ENCODE measurements around the gene MEIG1. TPM values are rescaled to one million over a fixed set of nuclear protein-coding genes. Genes with fewer than 3 reads are reported as not detected.
"Not testable (repeated sequence)": the region's sequence is repeated elsewhere in the genome, so short reads cannot be mapped to it uniquely, and the experiment has no call there.

MEIG1 gene
- total RNA-seq, 2 experiments from 2014 or later, result 0.75 to 1.3 TPM

DNA sequence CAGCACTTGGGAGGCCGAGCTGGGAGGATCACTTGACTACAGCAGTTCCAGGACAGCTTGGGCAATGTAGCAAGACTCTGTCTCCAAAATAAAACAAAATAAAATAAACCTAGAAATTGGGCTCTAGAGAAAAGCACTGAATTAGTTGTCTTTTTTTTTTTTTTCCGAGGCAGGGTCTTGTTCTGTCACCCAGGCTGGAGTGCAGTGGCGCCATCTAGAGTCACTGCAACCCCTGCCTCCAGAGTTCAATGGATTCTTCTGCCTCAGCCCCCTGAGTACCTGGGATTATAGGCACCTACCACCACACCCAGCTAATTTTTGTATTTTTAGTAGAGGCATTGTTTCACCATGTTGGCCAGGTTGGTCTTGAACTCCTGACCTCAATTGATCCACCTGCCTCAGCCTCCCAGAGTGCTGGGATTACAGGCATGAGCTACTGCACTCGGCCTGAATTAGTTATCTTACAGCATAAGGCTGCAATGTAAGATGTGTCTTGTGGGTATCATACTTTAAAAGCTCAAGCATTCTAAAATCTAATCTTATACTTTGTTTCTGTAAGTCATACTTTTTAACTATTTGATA lies 12.8 kb downstream of the MEIG1 start:
- Mint-ChIP-seq H3K27ac (no peak overlapping the region), H3K4me1 (peaks cover 6% of the 10 kb centered on the region), H3K9me3 (no peaks in the 10 kb centered on the region), H3K4me3 (no peak overlapping the region), H3K27me3 (peaks cover 4% of the 10 kb centered on the region), H3K36me3 (ENCODE audit: low read depth) (no peaks in the 10 kb centered on the region)
- ChIA-PET POLR2A (interaction anchor here (1.1 to 1.3 kb wide), 2 partner anchors 11 to 19 kb away, joined by 4 to 7 read pairs; partner anchors contain the start of gene DCLRE1C), CTCF (interaction anchor here (1.0 to 1.9 kb wide), 6 partner anchors 13 to 134 kb away, joined by 3 to 8 read pairs (median 6); partner anchors contain the start of genes DCLRE1C and MEIG1)
- DNase-seq, result peak; percentile 55

DNA sequence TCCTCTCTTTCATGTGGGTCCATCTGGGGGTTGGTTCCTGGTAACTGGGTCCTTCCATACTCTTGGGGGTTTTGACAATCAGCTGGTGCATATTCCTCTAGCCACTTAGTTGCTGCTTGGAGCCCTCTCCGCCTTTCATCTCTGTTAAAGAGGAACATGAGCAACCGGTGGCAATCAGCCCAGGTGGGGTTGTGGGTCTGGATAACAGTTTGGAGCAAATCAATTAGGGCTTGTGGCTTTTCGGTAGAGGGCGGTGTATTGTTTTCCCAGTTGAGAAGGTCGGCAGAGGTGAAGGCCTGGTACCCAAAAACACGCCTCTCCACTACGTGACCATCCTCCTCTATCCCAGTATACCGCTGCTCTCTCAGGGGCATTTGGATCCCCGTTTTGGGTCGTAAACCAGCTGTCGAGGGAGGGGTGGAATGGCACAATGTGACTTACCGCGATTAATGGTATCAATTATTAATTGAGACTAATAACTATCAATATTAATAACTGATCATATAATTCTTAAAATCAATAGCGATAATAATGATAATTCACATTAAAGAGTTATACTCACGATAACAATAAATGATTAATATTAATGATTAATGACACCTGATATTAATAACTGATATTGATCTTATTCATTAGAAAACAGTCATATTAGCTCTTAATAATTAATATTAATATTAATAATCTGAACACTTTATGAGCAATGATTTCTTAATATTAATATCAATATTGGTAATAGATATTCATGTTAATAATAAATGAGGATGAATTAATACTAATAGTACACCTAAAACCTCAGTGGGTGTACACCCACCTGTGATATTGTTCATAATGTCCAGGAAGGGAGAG lies 15.2 kb downstream of the MEIG1 start:
- CTCF ChIA-PET, result interaction anchor here (0.9 kb wide), 1 partner anchor 131 kb away, joined by 3 read pairs; no protein-coding TSS in a partner anchor
- POLR2A ChIA-PET, H3K4me1 Mint-ChIP-seq: not testable (repeated sequence)

DNA sequence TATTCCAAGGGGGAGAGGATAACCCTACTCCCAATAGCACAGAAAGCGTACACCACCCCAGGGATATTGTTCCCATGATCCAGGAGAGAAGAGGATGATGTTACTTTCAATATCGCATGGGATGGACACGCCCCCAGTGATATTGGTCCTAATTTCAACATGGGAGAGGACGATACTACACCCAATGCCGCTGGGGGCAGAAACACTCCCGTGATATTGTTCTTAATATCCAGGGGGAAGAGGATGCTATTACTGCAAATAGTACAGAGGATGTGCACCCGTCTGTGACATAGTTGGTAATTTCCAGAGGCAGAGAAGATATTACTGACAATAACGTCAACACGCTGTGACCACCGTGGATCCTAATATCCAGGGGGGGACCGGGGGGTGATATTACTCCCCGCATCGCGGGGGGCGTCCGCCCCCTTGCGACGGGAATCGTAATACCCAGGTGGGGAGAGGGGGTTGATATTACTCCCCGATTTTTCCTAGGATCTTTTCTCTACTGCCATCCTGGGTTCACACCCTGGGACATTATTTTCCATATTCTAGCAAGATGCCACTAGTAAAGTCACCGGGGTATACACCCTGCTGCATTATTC lies 16.6 kb downstream of the MEIG1 start:
- no peaks in the 10 kb centered on the region for H3K9me3 Mint-ChIP-seq
- H3K27me3 Mint-ChIP-seq, result peaks cover 3% of the 10 kb centered on the region
- ChIA-PET CTCF (no interaction called here), POLR2A (no interaction called here)
- H3K4me1 Mint-ChIP-seq, result no peaks in the 10 kb centered on the region
- no peaks in the 10 kb centered on the region for H3K36me3 Mint-ChIP-seq (ENCODE audit: low read depth)
- H3K4me3 Mint-ChIP-seq, result no peak overlapping the region
- no peak overlapping the region for H3K27ac Mint-ChIP-seq
- no peak for DNase-seq

More for the DNA sequence above, 15.2 kb downstream of the MEIG1 start:
- DNase-seq; H3K9me3 Mint-ChIP-seq; H3K27me3 Mint-ChIP-seq; H3K27ac Mint-ChIP-seq; H3K4me3 Mint-ChIP-seq; H3K36me3 Mint-ChIP-seq (ENCODE audit: low read depth): not testable (repeated sequence)

DNA sequence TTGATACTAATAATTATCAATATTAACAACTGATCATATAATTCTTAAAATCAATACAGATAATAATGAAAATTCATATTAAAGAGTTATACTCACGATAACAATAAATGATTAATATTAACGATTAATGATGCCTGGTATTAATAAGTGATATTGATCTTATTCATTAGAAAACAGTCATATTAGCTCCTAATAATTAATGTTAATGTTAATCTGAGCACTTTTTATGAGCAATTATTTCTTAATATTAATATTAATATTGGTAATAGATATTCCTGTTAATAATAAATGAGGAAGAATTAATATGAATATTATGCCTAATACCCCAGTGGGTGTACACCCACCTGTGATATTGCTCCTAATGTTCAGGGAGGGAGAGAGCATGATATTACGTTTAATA lies 23.6 kb downstream of the MEIG1 start:
- no peak for DNase-seq
- H3K4me1 Mint-ChIP-seq, result no peaks in the 10 kb centered on the region
- H3K4me3 Mint-ChIP-seq, result no peak overlapping the region
- H3K36me3 Mint-ChIP-seq (ENCODE audit: low read depth), result no peaks in the 10 kb centered on the region
- ChIA-PET CTCF (no interaction called here), POLR2A (no interaction called here)
- H3K9me3 Mint-ChIP-seq, result no peaks in the 10 kb centered on the region
- H3K27me3 Mint-ChIP-seq, result no peaks in the 10 kb centered on the region
- H3K27ac Mint-ChIP-seq, result no peak overlapping the region

DNA sequence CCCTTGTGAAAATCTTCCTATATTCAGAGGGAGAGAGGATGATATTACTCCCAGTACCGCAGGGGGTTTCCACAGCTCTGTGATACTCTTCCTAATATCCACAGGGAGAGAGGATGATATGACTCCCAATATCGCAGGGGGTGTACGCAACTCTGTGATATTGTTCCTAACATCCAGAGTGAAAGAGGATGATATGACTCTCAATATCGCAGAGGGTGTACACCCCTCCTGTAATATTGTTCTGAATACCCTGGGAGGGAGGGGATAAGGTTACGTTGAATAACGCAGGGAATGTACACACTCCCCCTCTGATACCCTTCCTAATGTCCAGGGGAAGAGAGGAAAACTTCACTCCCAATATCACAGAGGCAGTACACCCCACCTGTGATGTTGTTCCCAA lies 30.4 kb downstream of the MEIG1 start:
- CTCF ChIA-PET; DNase-seq; H3K4me3 Mint-ChIP-seq; H3K27ac Mint-ChIP-seq; H3K27me3 Mint-ChIP-seq; H3K36me3 Mint-ChIP-seq (ENCODE audit: low read depth); H3K9me3 Mint-ChIP-seq; POLR2A ChIA-PET: not testable (repeated sequence)
- H3K4me1 Mint-ChIP-seq, result peaks cover 20% of the 10 kb centered on the region

DNA sequence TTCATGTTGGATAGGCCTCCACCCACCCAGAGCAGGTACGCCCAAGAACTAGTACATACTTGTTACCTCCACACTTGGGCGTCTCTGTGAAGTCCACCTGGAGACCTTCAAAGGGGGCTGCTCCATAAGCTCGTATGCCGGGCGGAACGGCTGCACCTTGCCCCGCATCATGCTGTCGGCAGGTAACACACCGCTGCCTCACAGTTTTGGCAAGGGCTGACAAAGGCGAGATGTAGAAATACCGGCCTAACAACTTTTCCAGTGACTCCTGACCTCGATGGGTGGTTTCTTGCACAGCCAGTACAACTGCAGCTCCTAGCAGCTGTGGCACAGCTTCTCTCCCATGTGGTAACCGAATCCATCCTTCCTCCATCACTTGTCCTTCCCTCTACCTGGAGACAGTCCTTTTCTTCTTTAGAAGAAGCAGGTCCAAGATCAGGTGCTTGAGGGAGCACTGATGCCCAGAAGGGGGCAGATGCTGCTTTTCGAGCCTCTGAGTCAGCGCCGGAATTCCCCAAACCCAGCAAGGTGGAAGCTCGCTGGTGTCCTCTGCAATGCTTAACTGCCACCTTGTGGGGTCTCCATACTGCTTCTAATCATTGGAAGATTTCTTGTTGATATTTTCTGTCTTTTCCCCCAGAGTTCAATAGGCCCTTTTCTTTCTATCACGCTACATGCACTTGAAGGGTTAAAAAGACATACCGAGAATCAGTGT lies 32.0 kb downstream of the MEIG1 start:
- peak; percentile 62 for DNase-seq
- H3K36me3 Mint-ChIP-seq (ENCODE audit: low read depth); CTCF ChIA-PET; H3K27me3 Mint-ChIP-seq; H3K4me3 Mint-ChIP-seq; POLR2A ChIA-PET; H3K27ac Mint-ChIP-seq; H3K9me3 Mint-ChIP-seq: not testable (repeated sequence)
- peaks cover 20% of the 10 kb centered on the region for H3K4me1 Mint-ChIP-seq

DNA sequence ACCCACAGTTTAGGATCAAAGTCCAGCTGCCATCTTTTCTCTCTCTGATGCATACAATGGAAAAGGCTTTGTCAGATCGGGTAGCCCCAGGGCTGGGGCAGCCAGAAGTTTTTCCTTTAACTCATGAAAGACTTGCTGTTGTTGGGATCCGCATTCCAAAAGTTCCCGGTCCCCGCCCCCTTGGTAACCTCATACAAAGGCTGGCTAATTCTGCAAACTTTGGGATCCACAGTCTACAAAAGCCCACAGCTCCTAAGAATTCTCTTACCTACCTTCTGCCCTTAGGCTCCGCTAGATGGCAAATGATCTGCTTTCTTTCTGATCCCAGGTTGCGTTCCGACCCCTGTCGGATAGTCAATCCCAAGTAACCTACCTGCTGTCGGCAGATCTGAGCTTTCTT lies 33.1 kb downstream of the MEIG1 start:
- H3K9me3 Mint-ChIP-seq, POLR2A ChIA-PET: not testable (repeated sequence)

DNA sequence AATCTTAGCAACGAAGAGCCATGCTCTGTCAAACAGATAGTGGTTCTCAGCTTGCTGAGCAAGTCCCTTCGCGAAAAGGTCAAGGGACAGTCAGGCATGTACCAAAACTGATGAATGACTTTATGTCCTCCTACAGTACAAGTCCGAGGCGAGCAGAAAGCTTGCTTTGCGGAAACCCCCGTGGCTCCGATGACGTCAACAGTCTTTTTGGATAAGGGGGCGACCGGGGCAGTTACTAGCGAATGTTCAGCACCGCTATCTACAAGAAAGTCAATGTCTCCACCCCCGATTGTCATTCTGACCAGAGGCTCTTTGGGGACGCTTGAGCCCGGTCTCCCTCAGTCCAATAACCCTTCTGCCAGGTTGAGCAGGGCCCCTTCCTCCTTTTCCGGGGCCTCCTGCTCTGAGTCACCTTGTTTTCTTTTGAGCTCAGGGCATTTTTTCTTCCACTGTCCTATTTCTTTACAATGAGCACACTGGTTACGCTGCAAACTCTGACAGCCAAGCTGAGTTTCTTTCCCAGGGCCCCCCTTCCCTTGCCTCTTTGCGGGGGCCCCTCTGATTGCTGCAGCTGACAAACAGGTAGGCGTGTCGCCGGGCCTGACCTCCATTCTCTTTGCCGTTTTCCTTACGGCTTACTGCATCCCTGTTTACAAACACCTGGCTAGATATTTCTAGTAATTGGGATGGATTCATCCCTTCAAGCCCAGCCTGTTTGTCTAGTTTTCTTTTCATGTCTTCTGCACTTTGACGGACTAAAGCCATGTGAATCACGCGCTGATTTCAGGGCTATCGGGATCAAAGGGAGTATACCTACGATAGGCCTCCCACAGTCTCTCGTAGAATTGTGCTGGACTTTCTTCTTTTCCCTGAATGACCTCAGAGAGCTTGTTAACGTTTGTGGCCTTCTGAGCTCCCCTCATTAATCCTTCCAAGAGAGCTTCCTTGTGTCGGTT lies 34.6 kb downstream of the MEIG1 start:
- H3K4me3 Mint-ChIP-seq; POLR2A ChIA-PET; H3K9me3 Mint-ChIP-seq; H3K27me3 Mint-ChIP-seq; H3K36me3 Mint-ChIP-seq (ENCODE audit: low read depth); CTCF ChIA-PET; H3K27ac Mint-ChIP-seq; DNase-seq: not testable (repeated sequence)
- peaks cover 18% of the 10 kb centered on the region for H3K4me1 Mint-ChIP-seq

More for the DNA sequence above, 33.1 kb downstream of the MEIG1 start:
- H3K27ac Mint-ChIP-seq; H3K4me3 Mint-ChIP-seq; H3K27me3 Mint-ChIP-seq; CTCF ChIA-PET; H3K36me3 Mint-ChIP-seq (ENCODE audit: low read depth); DNase-seq: not testable (repeated sequence)
- H3K4me1 Mint-ChIP-seq, result peaks cover 20% of the 10 kb centered on the region

DNA sequence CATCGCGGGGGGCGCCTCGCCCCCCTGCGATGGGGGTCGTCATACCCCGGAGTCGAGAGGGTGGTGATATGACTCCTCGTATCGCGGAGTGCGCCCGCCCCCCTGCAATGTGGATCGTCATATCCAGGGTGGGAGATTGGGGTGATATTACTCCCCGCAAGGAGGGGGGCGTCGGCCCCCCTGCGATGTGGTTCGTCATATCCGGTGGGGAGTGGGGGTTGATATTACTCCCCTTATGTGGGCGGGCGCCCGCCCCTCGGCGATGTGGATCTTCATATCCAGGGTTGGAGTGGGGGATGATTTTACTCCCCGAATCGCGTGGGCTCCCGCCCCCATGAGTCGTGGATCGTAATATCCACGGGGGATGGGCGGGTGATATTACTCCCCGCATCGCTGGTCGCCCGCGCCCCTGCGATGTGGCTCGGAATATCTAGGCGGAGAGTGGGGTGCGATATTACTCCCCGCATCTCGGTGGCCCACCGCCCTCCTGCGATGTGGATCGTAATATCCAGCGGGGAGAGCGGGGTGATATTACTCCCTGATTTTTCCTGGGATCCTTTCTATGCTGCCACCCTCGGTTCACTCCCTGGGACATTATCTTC lies 36.9 kb downstream of the MEIG1 start:
- H3K27ac Mint-ChIP-seq, result no peak overlapping the region
- CTCF ChIA-PET, result no interaction called here
- POLR2A ChIA-PET, result no interaction called here
- DNase-seq, result no peak
- no peak overlapping the region for H3K4me3 Mint-ChIP-seq
- peaks cover 8% of the 10 kb centered on the region for H3K27me3 Mint-ChIP-seq
- H3K9me3 Mint-ChIP-seq, result no peaks in the 10 kb centered on the region
- no peaks in the 10 kb centered on the region for H3K36me3 Mint-ChIP-seq (ENCODE audit: low read depth)
- H3K4me1 Mint-ChIP-seq, result peaks cover 8% of the 10 kb centered on the region

DNA sequence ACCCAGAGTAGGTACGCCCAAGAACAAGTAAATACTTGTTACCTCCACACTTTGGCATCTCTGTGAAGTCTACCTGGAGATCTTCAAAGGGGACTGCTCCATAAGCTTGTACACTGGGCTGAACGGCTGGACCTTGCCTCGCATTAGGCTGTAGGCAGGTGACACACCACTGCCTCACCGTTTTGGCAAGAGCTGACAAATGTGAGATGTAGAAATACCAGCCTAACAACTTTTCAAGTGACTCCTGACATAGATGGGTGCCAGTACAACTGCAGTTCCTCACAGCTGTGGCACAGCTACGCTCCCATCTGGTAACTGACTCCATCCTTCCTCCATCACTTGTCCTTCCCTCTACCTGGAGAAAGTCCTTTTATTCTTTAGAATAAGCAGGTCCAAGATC lies 54.3 kb downstream of the MEIG1 start:
- H3K4me1 Mint-ChIP-seq; H3K27ac Mint-ChIP-seq; H3K4me3 Mint-ChIP-seq; H3K9me3 Mint-ChIP-seq; DNase-seq; H3K27me3 Mint-ChIP-seq; CTCF ChIA-PET; POLR2A ChIA-PET; H3K36me3 Mint-ChIP-seq (ENCODE audit: low read depth): not testable (repeated sequence)

DNA sequence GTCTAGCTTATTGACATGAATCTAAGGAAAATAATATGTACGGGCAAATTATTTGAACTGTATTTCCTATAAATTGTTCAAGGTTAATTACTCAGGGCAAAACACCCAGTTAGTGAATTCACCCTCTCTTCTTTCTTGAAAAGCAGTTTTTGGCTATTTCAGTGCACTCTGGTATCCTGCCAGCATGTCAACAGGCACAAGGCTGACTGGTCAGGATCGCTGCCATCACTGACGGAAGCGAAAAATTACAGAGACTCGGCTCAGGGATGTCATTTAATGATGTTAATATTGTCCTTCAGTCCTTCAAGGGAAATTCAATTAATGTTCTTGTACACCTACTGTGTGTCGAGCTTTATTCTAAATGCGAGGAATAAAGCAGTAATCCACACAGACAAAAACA lies 56.3 kb downstream of the MEIG1 start:
- H3K9me3 Mint-ChIP-seq, result no peaks in the 10 kb centered on the region
- ChIA-PET POLR2A (no interaction called here), CTCF (no interaction called here)
- H3K4me3 Mint-ChIP-seq, result no peak overlapping the region
- no peak for DNase-seq
- H3K4me1 Mint-ChIP-seq, result no peaks in the 10 kb centered on the region
- H3K27me3 Mint-ChIP-seq, result no peaks in the 10 kb centered on the region
- H3K36me3 Mint-ChIP-seq (ENCODE audit: low read depth), result no peaks in the 10 kb centered on the region
- H3K27ac Mint-ChIP-seq, result no peak overlapping the region

DNA sequence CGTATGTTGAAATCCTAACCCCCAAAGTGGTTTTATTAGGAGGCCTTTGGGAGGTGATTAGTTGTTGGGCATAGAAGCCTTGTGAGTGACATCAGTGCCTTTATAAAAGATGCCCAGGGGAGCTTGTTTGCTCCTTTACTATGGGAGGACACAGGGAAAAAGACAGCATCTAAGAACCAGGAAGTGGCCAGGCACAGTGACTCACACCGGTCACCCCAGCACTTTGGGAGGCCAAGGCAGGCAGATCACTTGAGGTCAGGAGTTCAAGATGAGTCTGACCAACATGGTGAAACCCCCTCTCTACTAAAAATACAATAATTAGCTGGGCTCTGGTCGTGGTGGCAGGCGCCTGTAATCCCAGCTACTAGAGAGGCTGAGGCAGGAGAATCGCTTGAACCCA lies 61.8 kb downstream of the MEIG1 start:
- H3K36me3 Mint-ChIP-seq (ENCODE audit: low read depth); DNase-seq; H3K4me3 Mint-ChIP-seq; H3K4me1 Mint-ChIP-seq; H3K9me3 Mint-ChIP-seq; H3K27ac Mint-ChIP-seq; H3K27me3 Mint-ChIP-seq; POLR2A ChIA-PET; CTCF ChIA-PET: not testable (repeated sequence)

Measured in activated CD4-positive, alpha-beta memory T cell treated with anti-CD3 and anti-CD28 coated beads, Interleukin-2, amount 10 ng/mL, durations not matched to agents 7 days and 5 days (primary cell).